ENCODE results near the gene PTPRM. TPM values are rescaled to one million over a fixed set of nuclear protein-coding genes. Genes with fewer than 3 reads are reported as not detected.

Gene PTPRM
- total and polyA plus RNA-seq, 3 donors from 2014 or later = 76.4 to 101 (median 94.6) TPM

DNA sequence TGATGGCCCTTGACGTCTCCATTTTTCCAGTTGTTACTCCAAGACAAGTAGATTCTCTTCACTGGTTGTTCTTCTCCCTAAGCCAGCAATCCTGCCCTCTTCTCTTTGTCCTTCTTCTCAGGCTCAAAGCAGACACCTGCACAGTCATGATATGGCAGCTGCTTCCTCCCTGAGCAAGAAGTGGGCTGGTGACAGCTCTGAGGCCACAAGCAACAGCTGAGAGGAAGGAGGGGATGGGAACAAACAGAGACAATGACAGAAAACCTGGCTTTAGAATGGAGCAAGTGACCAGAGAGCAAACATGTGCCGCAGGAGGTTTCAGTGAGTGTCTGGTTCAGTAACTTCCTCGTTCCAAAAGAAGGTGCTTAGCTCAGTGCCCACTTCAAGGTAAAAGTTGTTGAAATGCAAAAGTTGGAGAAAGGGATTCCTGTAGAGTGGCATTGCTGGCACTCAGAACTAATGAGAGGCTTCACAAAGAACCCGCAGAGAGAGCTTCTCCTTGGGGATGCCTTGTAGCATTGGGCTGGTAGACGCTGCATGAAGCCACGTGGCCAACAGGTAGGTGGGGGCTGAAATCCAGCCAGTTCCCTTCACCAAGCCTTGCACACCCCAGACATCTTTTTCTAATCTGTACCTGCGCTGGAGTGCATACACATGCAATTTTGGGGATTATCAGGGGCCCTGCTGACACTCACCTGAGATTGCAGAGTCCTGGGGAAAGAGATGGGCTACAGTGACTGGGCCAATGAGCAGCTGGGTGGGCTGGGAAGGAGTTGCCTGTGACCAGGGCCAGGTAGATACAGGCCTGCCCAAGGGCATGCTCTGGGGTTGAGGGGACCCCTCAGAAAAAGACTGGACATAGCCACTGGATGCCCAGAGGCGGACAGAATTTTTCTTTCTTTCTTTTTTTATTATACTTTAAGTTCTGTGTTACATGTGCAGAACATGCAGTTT is 888.8 kb downstream of the PTPRM start:
- H3K36me3 ChIP-seq (ENCODE audit: low read depth, missing control alignments) = no peaks in the 10 kb centered on the region
- intact Hi-C loops (cut with DNase I; ENCODE audit: low total_unique reads) = no loop called here
- no peaks in the 10 kb centered on the region for H3K4me1 ChIP-seq
- no peaks in the 10 kb centered on the region for H3K27me3 ChIP-seq
- H3K4me3 ChIP-seq = no peak overlapping the region
- H3K9me3 ChIP-seq = no peaks in the 10 kb centered on the region
- TF ChIP-seq, protein P1, sequence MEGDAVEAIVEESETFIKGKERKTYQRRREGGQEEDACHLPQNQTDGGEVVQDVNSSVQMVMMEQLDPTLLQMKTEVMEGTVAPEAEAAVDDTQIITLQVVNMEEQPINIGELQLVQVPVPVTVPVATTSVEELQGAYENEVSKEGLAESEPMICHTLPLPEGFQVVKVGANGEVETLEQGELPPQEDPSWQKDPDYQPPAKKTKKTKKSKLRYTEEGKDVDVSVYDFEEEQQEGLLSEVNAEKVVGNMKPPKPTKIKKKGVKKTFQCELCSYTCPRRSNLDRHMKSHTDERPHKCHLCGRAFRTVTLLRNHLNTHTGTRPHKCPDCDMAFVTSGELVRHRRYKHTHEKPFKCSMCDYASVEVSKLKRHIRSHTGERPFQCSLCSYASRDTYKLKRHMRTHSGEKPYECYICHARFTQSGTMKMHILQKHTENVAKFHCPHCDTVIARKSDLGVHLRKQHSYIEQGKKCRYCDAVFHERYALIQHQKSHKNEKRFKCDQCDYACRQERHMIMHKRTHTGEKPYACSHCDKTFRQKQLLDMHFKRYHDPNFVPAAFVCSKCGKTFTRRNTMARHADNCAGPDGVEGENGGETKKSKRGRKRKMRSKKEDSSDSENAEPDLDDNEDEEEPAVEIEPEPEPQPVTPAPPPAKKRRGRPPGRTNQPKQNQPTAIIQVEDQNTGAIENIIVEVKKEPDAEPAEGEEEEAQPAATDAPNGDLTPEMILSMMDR (IDR thresholded peaks at IDR 0.05) = no peak
- no peak for TF ChIP-seq POLR2A (IDR thresholded peaks at IDR 0.05)
- DNase-seq = no peak
- WGBS, 2 donors = 90 to 93% methylated on average over 8 of the region's 8 CpGs
- H3K27ac ChIP-seq = no peak overlapping the region

Small RNAs within 50 kb of the gene (small RNA-seq; reads per million reads assigned to genes)
- 0 reads per million in 2 donors for gene AP001094.1
- 0 reads per million in 2 donors for gene RF00012
